ENCODE data around the gene PTGES3.

PTGES3 gene

DNA sequence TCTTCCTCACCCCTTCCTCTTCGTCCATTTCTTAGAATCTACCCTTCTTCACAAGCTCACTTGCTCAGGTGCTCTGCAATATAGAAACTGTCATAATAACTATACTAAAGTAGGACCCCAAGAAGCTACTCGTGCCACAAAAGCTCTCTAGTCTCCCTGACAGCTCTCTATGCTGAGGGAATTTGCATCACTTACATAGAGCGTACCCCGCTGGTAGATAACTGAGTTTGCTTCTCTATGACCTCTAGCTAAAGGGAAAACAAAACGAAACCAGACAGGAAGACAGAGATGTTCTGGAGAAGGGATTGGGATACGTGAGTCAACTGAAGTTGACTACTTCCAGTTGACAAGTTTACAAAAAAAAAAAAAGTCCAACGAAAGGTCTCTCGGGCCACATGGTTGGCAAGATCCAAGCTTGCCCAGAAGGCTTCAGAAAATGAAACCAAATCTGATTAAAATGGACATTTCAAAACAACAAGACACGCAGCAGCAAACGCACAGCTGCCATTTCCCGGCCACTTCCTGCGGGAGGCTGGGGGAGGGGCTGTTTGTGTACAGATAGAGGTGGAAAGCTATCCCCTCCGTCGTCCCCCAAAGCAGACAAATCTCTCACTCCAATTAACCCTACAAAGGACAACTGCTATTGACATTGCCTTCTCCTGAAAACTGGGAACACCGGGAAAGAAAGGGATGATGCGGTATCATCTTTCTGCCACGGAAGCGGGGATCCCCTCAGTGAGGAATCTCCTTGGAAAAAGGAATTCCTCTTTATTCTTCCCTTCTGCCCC, 59.2 kb downstream of the PTGES3 start (continued):
- TF ChIP-seq FEZF1 (tag by site-specific recombination; IDR thresholded peaks at IDR 0.05) (peak; percentile 84), ZNF133 (tag by site-specific recombination; IDR thresholded peaks at IDR 0.05) (no peak), ZNF707 (tag by site-specific recombination; IDR thresholded peaks at IDR 0.05) (no peak), ZIC2 (tag by site-specific recombination; IDR thresholded peaks at IDR 0.05) (no peak), ZBTB20 (tag by site-specific recombination; IDR thresholded peaks at IDR 0.05) (0 out of 2 replicates have a peak, but pooled peaks have one; percentile 27), ZNF529 (tag by site-specific recombination; IDR thresholded peaks at IDR 0.05; ENCODE audit: insufficient replicate concordance) (no peak), ZNF157 (tag by site-specific recombination; IDR thresholded peaks at IDR 0.05) (no peak), ZNF624 (tag by site-specific recombination; IDR thresholded peaks at IDR 0.05) (no peak), ZNF768 (tag by site-specific recombination; IDR thresholded peaks at IDR 0.05) (no peak), ZNF114 (tag by site-specific recombination; IDR thresholded peaks at IDR 0.05) (no peak), ZNF521 (tag by site-specific recombination; IDR thresholded peaks at IDR 0.05) (no peak), HOXC10 (CRISPR knock-in tag; IDR thresholded peaks at IDR 0.05) (no peak), ZNF560 (tag by site-specific recombination; IDR thresholded peaks at IDR 0.05; ENCODE audit: borderline replicate concordance) (no peak), ZNF544 (tag by site-specific recombination; IDR thresholded peaks at IDR 0.05) (no peak), PRDM1 (tag by site-specific recombination; IDR thresholded peaks at IDR 0.05) (peak; percentile 82), ZNF404 (tag by site-specific recombination; IDR thresholded peaks at IDR 0.05) (no peak), TCF7L2 (IDR thresholded peaks at IDR 0.05; ENCODE audit: borderline replicate concordance, low read depth, low read length) (no peak), ZNF391 (tag by site-specific recombination; IDR thresholded peaks at IDR 0.05; ENCODE audit: borderline replicate concordance, low read depth) (0 out of 2 replicates have a peak, but pooled peaks have one; percentile 21), ZNF830 (tag by site-specific recombination; IDR thresholded peaks at IDR 0.05; ENCODE audit: low read depth) (no peak), ZNF335 (tag by site-specific recombination; conservative IDR thresholded peaks at IDR 0.05) (no peak), ZNF112 (tag by site-specific recombination; IDR thresholded peaks at IDR 0.05) (no peak), KLF16 (tag by site-specific recombination; IDR thresholded peaks at IDR 0.05) (no peak; the same call in 1 of the 2 replicates), ZNF785 (tag by site-specific recombination; IDR thresholded peaks at IDR 0.05) (no peak), SP7 (tag by site-specific recombination; IDR thresholded peaks at IDR 0.05) (no peak), ZNF138 (tag by site-specific recombination; IDR thresholded peaks at IDR 0.05; ENCODE audit: borderline replicate concordance) (no peak), ZNF311 (tag by site-specific recombination; IDR thresholded peaks at IDR 0.05; ENCODE audit: borderline replicate concordance) (no peak), IKZF3 (tag by site-specific recombination; IDR thresholded peaks at IDR 0.05) (peak; percentile 91), MZF1 (tag by site-specific recombination; IDR thresholded peaks at IDR 0.05; ENCODE audit: borderline replicate concordance) (0 out of 2 replicates have a peak, but pooled peaks have one; percentile 61), ZNF701 (tag by site-specific recombination; IDR thresholded peaks at IDR 0.05) (no peak), ZBTB48 (tag by site-specific recombination; IDR thresholded peaks at IDR 0.05) (no peak)
- TF ChIP-seq, protein P1, sequence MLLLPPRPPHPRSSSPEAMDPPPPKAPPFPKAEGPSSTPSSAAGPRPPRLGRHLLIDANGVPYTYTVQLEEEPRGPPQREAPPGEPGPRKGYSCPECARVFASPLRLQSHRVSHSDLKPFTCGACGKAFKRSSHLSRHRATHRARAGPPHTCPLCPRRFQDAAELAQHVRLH (tag by site-specific recombination; IDR thresholded peaks at IDR 0.05), result no peak
- TF ChIP-seq, protein P2, sequence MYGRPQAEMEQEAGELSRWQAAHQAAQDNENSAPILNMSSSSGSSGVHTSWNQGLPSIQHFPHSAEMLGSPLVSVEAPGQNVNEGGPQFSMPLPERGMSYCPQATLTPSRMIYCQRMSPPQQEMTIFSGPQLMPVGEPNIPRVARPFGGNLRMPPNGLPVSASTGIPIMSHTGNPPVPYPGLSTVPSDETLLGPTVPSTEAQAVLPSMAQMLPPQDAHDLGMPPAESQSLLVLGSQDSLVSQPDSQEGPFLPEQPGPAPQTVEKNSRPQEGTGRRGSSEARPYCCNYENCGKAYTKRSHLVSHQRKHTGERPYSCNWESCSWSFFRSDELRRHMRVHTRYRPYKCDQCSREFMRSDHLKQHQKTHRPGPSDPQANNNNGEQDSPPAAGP (tag by site-specific recombination; IDR thresholded peaks at IDR 0.05), result no peak
- TF ChIP-seq, protein P3, sequence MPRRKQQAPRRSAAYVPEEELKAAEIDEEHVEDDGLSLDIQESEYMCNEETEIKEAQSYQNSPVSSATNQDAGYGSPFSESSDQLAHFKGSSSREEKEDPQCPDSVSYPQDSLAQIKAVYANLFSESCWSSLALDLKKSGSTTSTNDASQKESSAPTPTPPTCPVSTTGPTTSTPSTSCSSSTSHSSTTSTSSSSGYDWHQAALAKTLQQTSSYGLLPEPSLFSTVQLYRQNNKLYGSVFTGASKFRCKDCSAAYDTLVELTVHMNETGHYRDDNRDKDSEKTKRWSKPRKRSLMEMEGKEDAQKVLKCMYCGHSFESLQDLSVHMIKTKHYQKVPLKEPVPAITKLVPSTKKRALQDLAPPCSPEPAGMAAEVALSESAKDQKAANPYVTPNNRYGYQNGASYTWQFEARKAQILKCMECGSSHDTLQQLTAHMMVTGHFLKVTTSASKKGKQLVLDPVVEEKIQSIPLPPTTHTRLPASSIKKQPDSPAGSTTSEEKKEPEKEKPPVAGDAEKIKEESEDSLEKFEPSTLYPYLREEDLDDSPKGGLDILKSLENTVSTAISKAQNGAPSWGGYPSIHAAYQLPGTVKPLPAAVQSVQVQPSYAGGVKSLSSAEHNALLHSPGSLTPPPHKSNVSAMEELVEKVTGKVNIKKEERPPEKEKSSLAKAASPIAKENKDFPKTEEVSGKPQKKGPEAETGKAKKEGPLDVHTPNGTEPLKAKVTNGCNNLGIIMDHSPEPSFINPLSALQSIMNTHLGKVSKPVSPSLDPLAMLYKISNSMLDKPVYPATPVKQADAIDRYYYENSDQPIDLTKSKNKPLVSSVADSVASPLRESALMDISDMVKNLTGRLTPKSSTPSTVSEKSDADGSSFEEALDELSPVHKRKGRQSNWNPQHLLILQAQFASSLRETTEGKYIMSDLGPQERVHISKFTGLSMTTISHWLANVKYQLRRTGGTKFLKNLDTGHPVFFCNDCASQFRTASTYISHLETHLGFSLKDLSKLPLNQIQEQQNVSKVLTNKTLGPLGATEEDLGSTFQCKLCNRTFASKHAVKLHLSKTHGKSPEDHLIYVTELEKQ (tag by site-specific recombination; IDR thresholded peaks at IDR 0.05; ENCODE audit: borderline replicate concordance), result no peak
- TF ChIP-seq, protein P4, sequence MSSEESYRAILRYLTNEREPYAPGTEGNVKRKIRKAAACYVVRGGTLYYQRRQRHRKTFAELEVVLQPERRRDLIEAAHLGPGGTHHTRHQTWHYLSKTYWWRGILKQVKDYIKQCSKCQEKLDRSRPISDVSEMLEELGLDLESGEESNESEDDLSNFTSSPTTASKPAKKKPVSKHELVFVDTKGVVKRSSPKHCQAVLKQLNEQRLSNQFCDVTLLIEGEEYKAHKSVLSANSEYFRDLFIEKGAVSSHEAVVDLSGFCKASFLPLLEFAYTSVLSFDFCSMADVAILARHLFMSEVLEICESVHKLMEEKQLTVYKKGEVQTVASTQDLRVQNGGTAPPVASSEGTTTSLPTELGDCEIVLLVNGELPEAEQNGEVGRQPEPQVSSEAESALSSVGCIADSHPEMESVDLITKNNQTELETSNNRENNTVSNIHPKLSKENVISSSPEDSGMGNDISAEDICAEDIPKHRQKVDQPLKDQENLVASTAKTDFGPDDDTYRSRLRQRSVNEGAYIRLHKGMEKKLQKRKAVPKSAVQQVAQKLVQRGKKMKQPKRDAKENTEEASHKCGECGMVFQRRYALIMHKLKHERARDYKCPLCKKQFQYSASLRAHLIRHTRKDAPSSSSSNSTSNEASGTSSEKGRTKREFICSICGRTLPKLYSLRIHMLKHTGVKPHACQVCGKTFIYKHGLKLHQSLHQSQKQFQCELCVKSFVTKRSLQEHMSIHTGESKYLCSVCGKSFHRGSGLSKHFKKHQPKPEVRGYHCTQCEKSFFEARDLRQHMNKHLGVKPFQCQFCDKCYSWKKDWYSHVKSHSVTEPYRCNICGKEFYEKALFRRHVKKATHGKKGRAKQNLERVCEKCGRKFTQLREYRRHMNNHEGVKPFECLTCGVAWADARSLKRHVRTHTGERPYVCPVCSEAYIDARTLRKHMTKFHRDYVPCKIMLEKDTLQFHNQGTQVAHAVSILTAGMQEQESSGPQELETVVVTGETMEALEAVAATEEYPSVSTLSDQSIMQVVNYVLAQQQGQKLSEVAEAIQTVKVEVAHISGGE (tag by site-specific recombination; conservative IDR thresholded peaks at IDR 0.05; ENCODE audit: low read depth), result 0 out of 2 replicates have a peak, but pooled peaks have one; percentile 14
